ENCODE data around the gene SANBR. TPM values are rescaled to one million over a fixed set of nuclear protein-coding genes. Genes with fewer than 3 reads are reported as not detected.

Gene SANBR
- total RNA-seq (2016; rRNA removed; fragmentation: Illumina TruSeq; extraction: Trizol) = 20.9 and 22.9 TPM in 2 replicates
- total RNA-seq (2016; cell fraction: cytosol; rRNA removed; fragmentation: Illumina TruSeq; extraction: Trizol; ENCODE audit: low read depth) = 37.0 and 39.1 TPM in 2 replicates
- 20.4 and 22.7 TPM in 2 replicates for total RNA-seq (2016; cell fraction: insoluble cytoplasmic fraction; rRNA removed; fragmentation: Illumina TruSeq; extraction: Trizol)
- total RNA-seq (2016; cell fraction: membrane; rRNA removed; fragmentation: Illumina TruSeq; extraction: Trizol) = 21.4 and 22.9 TPM in 2 replicates
- total RNA-seq (2016; cell fraction: nucleus; rRNA removed; fragmentation: Illumina TruSeq; extraction: Trizol) = 22.7 and 30.0 TPM in 2 replicates
- 9.6 and 9.8 TPM in 2 replicates for polyA plus RNA-seq (2011; rRNA removed)
- 3.2 and 5.0 TPM in 2 replicates for polyA plus RNA-seq (2011; cell fraction: cytosol; rRNA removed)
- 9.8 and 14.1 TPM in 2 replicates for polyA plus RNA-seq (2011; cell fraction: nucleus; rRNA removed)
- polyA plus RNA-seq (2012) = 7.5 and 9.2 TPM in 2 replicates
- polyA plus RNA-seq (2016; cell fraction: cytosol; fragmentation: Illumina TruSeq; extraction: Trizol; ENCODE audit: low read depth) = 8.4 and 10.5 TPM in 2 replicates
- 17.9 and 18.6 TPM in 2 replicates for polyA plus RNA-seq (2016; cell fraction: insoluble cytoplasmic fraction; fragmentation: Illumina TruSeq; extraction: Trizol; ENCODE audit: low read depth)
- polyA plus RNA-seq (2016; cell fraction: membrane; fragmentation: Illumina TruSeq; extraction: Trizol; ENCODE audit: low read depth) = 11.8 and 13.5 TPM in 2 replicates
- 34.4 and 34.6 TPM in 2 replicates for polyA plus RNA-seq (2016; cell fraction: nucleus; fragmentation: Illumina TruSeq; extraction: Trizol; ENCODE audit: insufficient read depth, low read depth)
- polyA minus RNA-seq (2011; rRNA and poly(A)+ RNA removed; ENCODE audit: low replicate concordance) = 8.9 and 9.9 TPM in 2 replicates
- 9.3 and 10.5 TPM in 2 replicates for polyA minus RNA-seq (2011; cell fraction: cytosol; rRNA and poly(A)+ RNA removed)
- polyA minus RNA-seq (2011; cell fraction: nucleus; rRNA and poly(A)+ RNA removed) = 39.1 and 47.9 TPM in 2 replicates
- percentile 72 among the genes with signal in this experiment for Bru-seq, nascent RNA
- BruChase-seq, experiment 1, labeled RNA remaining after a 6-hour chase = percentile 65 among the genes with signal in this experiment
- percentile 72 among the genes with signal in this experiment for BruChase-seq, experiment 2, labeled RNA remaining after a 2-hour chase
- long read RNA-seq, experiment 1, partial matches to known transcripts = 3 of 6 reads
- long read RNA-seq, experiment 1, other reads (novel, unspliced or antisense) = 3 of 6 reads
- long read RNA-seq, experiment 2, partial matches to known transcripts = 1 of 4 reads
- long read RNA-seq, experiment 2, other reads (novel, unspliced or antisense) = 3 of 4 reads

DNA sequence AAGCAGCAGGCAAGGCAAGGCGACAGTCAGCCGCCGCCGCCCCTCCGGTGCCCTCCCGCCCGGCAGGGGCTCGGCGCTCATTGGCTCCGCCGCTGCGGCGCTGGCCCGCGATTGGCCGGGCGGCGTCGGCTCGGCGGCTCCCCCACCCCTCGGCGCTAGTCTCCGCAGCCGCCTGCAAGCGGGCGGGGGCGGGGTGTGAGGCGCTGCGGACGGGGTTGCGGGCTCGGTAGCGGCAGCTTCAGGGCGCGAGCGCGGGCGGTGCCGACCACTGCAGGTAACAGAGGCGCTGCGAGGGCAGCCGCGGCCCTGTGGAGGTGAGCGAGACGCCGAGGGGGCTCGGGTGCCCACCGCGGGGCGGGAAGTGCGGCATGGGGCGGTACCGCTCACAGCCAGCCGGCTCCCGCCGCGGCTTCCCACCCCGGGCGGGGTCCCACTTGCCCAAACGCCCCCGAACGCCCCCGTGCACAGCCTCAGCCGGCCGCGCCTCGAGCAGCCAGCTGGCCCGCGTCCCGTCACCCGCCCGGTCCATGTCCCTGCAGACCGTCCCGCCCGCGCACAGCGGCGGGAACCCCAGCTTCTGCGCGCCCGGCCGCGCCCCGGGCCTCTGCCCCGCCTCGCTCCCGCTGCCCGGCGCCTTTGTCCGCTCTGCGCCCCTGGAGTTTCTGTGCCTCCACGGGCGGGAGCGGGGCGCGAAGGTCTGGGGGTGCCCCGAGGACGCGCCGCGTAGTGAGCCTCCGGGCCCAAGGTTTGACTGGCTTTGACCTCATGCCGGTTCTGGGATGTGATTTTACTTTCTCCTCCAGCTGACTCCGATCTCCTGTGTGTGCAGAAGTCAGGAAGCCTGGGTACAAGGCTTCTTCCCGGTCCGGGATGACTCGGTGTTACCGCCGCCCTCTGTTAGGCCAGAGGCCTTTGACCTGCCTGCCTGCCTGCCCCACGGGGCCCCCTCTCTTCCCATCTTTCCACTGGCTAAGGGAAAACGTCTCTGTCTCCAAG lies at the start of gene SANBR:
Gene SANBR, plus strand, starts transcription at position 158 of the 996 bp plus-strand sequence. CDS start 4,480 bp downstream, outside the sequence.
- BruUV-seq (replicated peaks) = no TSS peak
- Histone ChIP-seq H3K4me3 (replicated peaks in 1 of 3; ENCODE audit: insufficient read depth in 1 of 3, low read depth in 2 of 3, low read length in 3 of 3) (peak within 1 kb of the TSS; percentile 86 to 97 (median 94)), H3K9me3 (ENCODE audit: low read length) (no peaks in the 10 kb centered on the region), H3K27me3 (ENCODE audit: control insufficient read depth in 1 of 2, insufficient read depth in 2 of 2, low read length in 2 of 2) (no peaks in the 10 kb centered on the region), H3K36me3 (replicated peaks in 1 of 2; ENCODE audit: control insufficient read depth in 1 of 2, insufficient read depth in 2 of 2, low read length in 2 of 2) (peaks cover 3 to 14% of the 10 kb centered on the region in 2 experiments; a peak in 3 of 5 replicates), H2AFZ (ENCODE audit: low read length) (peak within 1 kb of the TSS; percentile 57), H4K20me1 (ENCODE audit: insufficient read depth, low read length) (no peaks in the 10 kb centered on the region; the same call in 1 of the 2 replicates), H3K4me1 (ENCODE audit: insufficient read depth, low read length) (peaks cover 28% of the 10 kb centered on the region), H3K79me2 (ENCODE audit: insufficient read depth, low read length) (peaks cover 21% of the 10 kb centered on the region), H3K27ac (ENCODE audit: extremely low read length, insufficient read depth, low read length) (peak within 1 kb of the TSS; percentile 90), H3K9ac (ENCODE audit: insufficient read depth, low read depth, low read length) (peak within 1 kb of the TSS; percentile 87), H3K4me2 (ENCODE audit: low read depth, low read length) (peak within 1 kb of the TSS; percentile 89)
- ChIA-PET POLR2A (interaction anchor here (0.7 to 2.4 kb wide), 8 partner anchors 9 to 112 kb away, joined by 3 to 16 read pairs (median 4); partner anchors contain the start of genes PEX13 and PUS10), CTCF (ENCODE audit: low intra/inter-chr PET ratio, low total read pairs) (interaction anchor here (0.9 kb wide), 1 partner anchor 67 kb away, joined by 3 read pairs; no protein-coding TSS in a partner anchor)
- DNase-seq (ENCODE audit: low spot score) (peak; percentile 78), FAIRE-seq (no peak), ATAC-seq (peak; percentile 97)
- under 1% methylated on average over 63 of the region's 112 CpGs for WGBS (ENCODE audit: low lambda C conversion rate)
- in situ Hi-C loops (cut with HindIII; ENCODE audit: extremely low pct_ligation_motif_present, low pct_unique_long_range_greater_than_20kb) (no loop called here), intact Hi-C loops (cut with micrococcal nuclease; ENCODE audit: unreplicated experiment) (loop anchor here (1.0 to 2.0 kb wide), 2 partner anchors 24 to 47 kb away; partner anchors contain the start of gene PUS10)
- TF ChIP-seq RNF2 (conservative IDR thresholded peaks at IDR 0.05; ENCODE audit: low read depth) (peak; percentile 80; the same call in 1 of the 2 replicates), JUND (CRISPR knock-in tag; IDR thresholded peaks at IDR 0.05) (no peak; the same call in 1 of the 2 replicates), TEAD3 (CRISPR knock-in tag; optimal IDR thresholded peaks at IDR 0.05; ENCODE audit: borderline replicate concordance) (peak; percentile 31)
- TF ChIP-seq, protein P1, sequence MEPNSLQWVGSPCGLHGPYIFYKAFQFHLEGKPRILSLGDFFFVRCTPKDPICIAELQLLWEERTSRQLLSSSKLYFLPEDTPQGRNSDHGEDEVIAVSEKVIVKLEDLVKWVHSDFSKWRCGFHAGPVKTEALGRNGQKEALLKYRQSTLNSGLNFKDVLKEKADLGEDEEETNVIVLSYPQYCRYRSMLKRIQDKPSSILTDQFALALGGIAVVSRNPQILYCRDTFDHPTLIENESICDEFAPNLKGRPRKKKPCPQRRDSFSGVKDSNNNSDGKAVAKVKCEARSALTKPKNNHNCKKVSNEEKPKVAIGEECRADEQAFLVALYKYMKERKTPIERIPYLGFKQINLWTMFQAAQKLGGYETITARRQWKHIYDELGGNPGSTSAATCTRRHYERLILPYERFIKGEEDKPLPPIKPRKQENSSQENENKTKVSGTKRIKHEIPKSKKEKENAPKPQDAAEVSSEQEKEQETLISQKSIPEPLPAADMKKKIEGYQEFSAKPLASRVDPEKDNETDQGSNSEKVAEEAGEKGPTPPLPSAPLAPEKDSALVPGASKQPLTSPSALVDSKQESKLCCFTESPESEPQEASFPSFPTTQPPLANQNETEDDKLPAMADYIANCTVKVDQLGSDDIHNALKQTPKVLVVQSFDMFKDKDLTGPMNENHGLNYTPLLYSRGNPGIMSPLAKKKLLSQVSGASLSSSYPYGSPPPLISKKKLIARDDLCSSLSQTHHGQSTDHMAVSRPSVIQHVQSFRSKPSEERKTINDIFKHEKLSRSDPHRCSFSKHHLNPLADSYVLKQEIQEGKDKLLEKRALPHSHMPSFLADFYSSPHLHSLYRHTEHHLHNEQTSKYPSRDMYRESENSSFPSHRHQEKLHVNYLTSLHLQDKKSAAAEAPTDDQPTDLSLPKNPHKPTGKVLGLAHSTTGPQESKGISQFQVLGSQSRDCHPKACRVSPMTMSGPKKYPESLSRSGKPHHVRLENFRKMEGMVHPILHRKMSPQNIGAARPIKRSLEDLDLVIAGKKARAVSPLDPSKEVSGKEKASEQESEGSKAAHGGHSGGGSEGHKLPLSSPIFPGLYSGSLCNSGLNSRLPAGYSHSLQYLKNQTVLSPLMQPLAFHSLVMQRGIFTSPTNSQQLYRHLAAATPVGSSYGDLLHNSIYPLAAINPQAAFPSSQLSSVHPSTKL (CRISPR knock-in tag; IDR thresholded peaks at IDR 0.05) = peak; percentile 43; the same call in 1 of the 2 replicates
- TF ChIP-seq, protein P2, sequence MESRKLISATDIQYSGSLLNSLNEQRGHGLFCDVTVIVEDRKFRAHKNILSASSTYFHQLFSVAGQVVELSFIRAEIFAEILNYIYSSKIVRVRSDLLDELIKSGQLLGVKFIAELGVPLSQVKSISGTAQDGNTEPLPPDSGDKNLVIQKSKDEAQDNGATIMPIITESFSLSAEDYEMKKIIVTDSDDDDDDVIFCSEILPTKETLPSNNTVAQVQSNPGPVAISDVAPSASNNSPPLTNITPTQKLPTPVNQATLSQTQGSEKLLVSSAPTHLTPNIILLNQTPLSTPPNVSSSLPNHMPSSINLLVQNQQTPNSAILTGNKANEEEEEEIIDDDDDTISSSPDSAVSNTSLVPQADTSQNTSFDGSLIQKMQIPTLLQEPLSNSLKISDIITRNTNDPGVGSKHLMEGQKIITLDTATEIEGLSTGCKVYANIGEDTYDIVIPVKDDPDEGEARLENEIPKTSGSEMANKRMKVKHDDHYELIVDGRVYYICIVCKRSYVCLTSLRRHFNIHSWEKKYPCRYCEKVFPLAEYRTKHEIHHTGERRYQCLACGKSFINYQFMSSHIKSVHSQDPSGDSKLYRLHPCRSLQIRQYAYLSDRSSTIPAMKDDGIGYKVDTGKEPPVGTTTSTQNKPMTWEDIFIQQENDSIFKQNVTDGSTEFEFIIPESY (CRISPR knock-in tag; IDR thresholded peaks at IDR 0.05) = 0 out of 2 replicates have a peak, but pooled peaks have one; percentile 38
- TF ChIP-seq, protein P3, sequence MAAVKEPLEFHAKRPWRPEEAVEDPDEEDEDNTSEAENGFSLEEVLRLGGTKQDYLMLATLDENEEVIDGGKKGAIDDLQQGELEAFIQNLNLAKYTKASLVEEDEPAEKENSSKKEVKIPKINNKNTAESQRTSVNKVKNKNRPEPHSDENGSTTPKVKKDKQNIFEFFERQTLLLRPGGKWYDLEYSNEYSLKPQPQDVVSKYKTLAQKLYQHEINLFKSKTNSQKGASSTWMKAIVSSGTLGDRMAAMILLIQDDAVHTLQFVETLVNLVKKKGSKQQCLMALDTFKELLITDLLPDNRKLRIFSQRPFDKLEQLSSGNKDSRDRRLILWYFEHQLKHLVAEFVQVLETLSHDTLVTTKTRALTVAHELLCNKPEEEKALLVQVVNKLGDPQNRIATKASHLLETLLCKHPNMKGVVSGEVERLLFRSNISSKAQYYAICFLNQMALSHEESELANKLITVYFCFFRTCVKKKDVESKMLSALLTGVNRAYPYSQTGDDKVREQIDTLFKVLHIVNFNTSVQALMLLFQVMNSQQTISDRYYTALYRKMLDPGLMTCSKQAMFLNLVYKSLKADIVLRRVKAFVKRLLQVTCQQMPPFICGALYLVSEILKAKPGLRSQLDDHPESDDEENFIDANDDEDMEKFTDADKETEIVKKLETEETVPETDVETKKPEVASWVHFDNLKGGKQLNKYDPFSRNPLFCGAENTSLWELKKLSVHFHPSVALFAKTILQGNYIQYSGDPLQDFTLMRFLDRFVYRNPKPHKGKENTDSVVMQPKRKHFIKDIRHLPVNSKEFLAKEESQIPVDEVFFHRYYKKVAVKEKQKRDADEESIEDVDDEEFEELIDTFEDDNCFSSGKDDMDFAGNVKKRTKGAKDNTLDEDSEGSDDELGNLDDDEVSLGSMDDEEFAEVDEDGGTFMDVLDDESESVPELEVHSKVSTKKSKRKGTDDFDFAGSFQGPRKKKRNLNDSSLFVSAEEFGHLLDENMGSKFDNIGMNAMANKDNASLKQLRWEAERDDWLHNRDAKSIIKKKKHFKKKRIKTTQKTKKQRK (IDR thresholded peaks at IDR 0.05; ENCODE audit: low read length) = no peak
